ENCODE results near the gene STAT6.
A peak's percentile ranks its signal among the peaks of the same experiment; 100 is the strongest.

Gene STAT6

GRCh38 chr12:57146092-57146491 is 34.9 kb upstream of the STAT6 start:
- no peak for DNase-seq

- no peak for DNase-seq
These were observed 34.4 kb upstream of the STAT6 start for GRCh38 chr12:57145460-57146059.

GRCh38 chr12:57143454-57143853 is 32.3 kb upstream of the STAT6 start:
- DNase-seq = no peak

DNA sequence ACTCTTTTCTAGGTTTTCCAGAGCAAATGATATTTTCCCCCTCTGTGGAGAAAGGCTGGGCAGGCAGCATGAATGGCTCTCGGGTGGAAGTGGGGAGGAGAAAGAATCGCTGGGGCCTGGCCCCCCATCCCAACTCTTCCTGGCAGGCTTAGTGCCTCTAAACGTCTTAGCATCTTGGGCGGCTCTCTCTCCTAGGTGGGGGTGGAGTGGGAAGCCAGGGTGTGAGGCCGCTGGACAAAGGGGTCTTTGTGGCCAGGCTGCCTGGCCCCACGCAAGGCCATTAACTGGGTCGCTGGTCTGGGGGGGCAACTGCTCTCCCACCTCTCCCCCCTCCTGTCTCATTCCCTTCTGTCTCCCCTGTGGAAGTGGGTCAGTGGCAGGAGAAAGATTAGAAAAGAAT is 31.6 kb upstream of the STAT6 start:
- no peak for DNase-seq

- no peak for DNase-seq
These were observed 31.0 kb upstream of the STAT6 start for GRCh38 chr12:57142121-57142520.

DNA sequence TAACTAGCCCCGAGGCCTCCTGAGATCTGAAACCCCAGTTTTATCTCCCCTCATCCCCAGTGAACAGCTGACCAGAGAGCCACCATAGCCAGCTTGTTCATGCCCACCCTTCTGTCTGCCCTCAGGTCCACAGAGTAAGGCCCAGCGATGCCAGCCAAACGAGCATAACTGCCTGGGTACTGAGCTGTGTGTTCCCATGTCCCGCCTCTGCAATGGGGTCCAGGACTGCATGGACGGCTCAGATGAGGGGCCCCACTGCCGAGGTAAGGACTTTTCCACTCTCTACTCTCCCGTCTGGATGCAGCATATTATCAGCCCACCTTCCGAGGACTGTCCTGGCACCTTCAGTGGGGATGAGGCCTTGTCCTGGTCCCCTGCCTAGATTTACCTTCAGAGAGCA is 30.1 kb upstream of the STAT6 start:
- DNase-seq = no peak

GRCh38 chr12:57139796-57140649 is 28.9 kb upstream of the STAT6 start:
- DNase-seq = no peak

GRCh38 chr12:57138526-57139272 is 27.5 kb upstream of the STAT6 start:
- DNase-seq = peak; percentile 87

- DNase-seq = no peak
These were observed 24.6 kb upstream of the STAT6 start for GRCh38 chr12:57135527-57136326.

- no peak for DNase-seq
These were observed 23.8 kb upstream of the STAT6 start for GRCh38 chr12:57134949-57135348.

- no peak for DNase-seq
These were observed 22.8 kb upstream of the STAT6 start for GRCh38 chr12:57133916-57134315.

- no peak for DNase-seq
These were observed 21.9 kb upstream of the STAT6 start for GRCh38 chr12:57133013-57133569.

DNA sequence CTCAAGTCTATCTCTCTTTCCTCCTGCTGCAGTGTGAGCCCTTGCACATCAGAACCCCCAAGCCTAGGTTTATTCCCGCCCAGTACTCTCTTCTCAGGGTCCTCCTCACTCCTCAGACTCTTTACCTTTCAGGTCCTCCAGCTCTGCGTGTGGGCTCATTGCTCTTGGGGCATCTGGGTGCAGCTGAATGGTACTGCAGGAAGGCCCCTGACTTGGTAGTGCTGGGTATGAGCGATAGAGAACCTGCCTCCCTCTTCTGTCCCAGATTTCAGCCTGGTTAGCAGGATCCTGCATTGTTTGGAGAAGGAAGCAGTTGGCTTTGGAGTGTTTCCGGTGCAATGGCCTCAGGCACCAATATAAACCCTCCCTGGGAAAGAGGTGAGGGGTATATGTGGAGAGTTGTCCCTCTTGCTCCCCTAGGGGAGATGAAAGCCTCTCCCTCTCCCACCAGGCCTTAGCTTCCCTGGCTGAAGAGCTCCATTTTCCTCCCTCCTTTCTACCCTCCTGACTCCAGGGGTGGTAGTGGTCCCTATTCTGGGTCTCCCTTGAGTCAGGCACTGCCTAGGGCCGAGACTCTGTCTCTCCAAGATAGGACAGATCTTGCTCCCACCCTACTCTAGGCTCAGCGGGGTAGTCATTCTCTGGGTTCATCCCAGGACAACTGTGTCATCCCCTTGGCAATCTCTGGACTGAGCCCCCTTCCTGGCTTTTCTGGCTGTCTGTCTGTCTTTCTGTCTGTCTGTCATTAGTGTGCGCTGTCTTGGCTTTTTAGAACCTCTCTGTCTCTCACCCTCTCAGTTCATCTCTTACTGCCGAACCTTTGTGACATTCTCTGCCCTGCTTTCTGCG is 21.0 kb upstream of the STAT6 start:
- no peak for DNase-seq

GRCh38 chr12:57130941-57131340 is 19.8 kb upstream of the STAT6 start:
- no peak for DNase-seq

DNA sequence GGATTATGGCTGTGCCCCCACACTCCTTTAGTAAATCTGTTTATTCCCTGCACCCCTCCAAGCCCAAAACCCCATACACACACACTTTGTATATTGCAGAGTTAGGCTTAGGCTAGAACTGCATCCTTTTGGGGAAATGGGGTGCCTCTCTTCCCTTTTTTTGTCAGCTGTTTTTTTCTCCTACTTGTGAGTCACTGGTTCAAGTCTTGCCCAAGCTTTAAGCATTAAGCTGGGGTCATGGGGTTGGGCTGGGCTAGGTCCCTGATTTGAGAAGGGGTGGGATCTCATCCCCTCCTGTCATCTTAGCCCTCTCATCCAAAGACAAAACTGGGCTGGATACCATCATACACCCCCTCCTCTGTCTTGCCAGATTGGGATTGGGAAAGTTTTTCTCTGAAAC is 18.7 kb upstream of the STAT6 start:
- peak; percentile 86 for DNase-seq

DNA sequence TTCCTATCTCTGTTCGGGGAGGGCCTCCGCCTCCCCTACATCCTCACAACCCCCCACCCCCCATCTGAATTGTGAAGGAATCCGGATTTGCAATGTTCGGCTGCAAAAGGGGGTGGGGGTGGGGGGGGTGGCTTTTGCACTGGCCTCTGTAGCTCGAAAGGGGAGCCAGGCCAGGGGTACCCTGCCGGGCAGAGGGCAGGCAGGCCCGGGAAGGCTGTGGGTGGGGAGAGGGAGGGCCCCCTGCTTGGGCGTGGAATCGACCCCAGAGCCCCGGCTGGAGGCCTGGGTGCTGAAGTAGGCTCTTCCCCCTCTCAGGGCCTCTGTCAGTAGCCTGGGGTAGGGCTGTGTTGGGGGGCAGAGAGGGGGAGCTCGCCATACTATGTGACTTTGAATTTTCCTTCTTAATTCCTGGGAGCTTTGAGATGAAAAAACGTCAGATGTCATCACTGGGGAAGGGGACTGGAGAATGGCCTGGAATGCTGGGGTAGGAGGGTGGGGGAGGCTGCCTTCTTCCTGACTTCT is 18.2 kb upstream of the STAT6 start:
- DNase-seq = no peak

DNA sequence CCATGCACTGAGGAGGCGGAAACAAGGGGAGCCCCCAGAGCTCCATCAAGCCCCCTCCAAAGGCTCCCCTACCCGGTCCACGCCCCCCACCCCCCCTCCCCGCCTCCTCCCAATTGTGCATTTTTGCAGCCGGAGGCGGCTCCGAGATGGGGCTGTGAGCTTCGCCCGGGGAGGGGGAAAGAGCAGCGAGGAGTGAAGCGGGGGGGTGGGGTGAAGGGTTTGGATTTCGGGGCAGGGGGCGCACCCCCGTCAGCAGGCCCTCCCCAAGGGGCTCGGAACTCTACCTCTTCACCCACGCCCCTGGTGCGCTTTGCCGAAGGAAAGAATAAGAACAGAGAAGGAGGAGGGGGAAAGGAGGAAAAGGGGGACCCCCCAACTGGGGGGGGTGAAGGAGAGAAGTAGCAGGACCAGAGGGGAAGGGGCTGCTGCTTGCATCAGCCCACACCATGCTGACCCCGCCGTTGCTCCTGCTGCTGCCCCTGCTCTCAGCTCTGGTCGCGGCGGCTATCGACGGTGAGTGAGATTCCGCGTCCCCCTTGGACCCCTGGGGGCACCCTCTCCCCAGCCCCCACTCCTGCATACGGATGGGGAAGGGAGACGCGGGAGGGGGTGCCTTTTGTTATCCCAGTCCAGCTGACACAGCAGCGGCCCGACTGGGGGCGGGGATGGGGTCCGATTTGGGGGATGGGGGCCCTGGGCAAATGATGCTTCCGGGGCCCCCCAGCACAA is 17.5 kb upstream of the STAT6 start:
- no peak for DNase-seq

GRCh38 chr12:57127726-57128518 is 16.8 kb upstream of the STAT6 start, which contains the start of gene LRP1:
Gene LRP1 (plus strand): TSS chr12:57128483. CDS start chr12:57128965, 482 bp downstream.
- DNase-seq = peak; percentile 90

GRCh38 chr12:57127101-57127725 is 16.1 kb upstream of the STAT6 start:
- DNase-seq = peak; percentile 66

Measured in suppressor macrophage treated with lipopolysaccharide for 4 hours (primary cell).